Stimulated activated naive B cell treated with anti-CD40 and anti-IgM and Interleukin-4, amounts not matched to agents 10 μg/mL and 1 μg/mL and 100 μg/mL, for 72 hours (primary cell): Measurements from ENCODE around the gene CD55.
A peak's percentile ranks its signal among the peaks of the same experiment; 100 is the strongest.

ENCODE experiments used
- ATAC-seq, 2 donors: fragments of 150-1000 bp; cut with Tn5 transposase; replicated peaks; 2 replicates each; pipeline ENCODE4 v1.10.0; 2021; ENCODE audit warnings: moderate library complexity in 1 of 2
- DNase-seq: peaks from one replicate; pipeline ENCODE4 v3.0.0; 2021
- H3K27ac Mint-ChIP-seq: one replicate; pipeline ENCODE4 v1.8.0; 2022; ENCODE audit warnings: mild to moderate bottlenecking, mixed read lengths
- H3K27me3 Mint-ChIP-seq, 2 donors: one replicate each; pipeline ENCODE4 v1.8.0; 2022; ENCODE audit warnings: mixed read lengths in 2 of 2
- H3K36me3 Mint-ChIP-seq, 2 donors: one replicate each; pipeline ENCODE4 v1.8.0; 2022; ENCODE audit warnings: mixed read lengths in 2 of 2, mild to moderate bottlenecking in 1 of 2
- H3K4me1 Mint-ChIP-seq, 2 donors: one replicate each; pipeline ENCODE4 v1.8.0; 2022; ENCODE audit warnings: mixed read lengths in 2 of 2, mild to moderate bottlenecking in 1 of 2
- H3K4me3 Mint-ChIP-seq, 2 donors: one replicate each; pipeline ENCODE4 v1.8.0; 2022; ENCODE audit warnings: mild to moderate bottlenecking in 2 of 2, mixed read lengths in 2 of 2, moderate library complexity in 1 of 2
- H3K9me3 Mint-ChIP-seq, 2 donors: one replicate each; pipeline ENCODE4 v1.8.0; 2022; ENCODE audit warnings: mixed read lengths in 2 of 2, mild to moderate bottlenecking in 1 of 2

Gene CD55

GRCh38 chr1:207345644-207346477 is 24.4 kb downstream of the CD55 start:
- H3K36me3 Mint-ChIP-seq: peaks cover 81 to 94% of the 10 kb centered on the region in 2 donors
- DNase-seq: no peak
- peaks cover 13 to 16% of the 10 kb centered on the region in 2 donors for H3K9me3 Mint-ChIP-seq
- H3K4me3 Mint-ChIP-seq: no peak overlapping the region
- ATAC-seq: no peak
- H3K27ac Mint-ChIP-seq: peak overlapping the region; percentile 75
- H3K4me1 Mint-ChIP-seq: peaks cover 62 to 88% of the 10 kb centered on the region in 2 donors
- no peaks in the 10 kb centered on the region for H3K27me3 Mint-ChIP-seq

- Mint-ChIP-seq H3K27me3 (no peaks in the 10 kb centered on the region), H3K4me3 (no peak overlapping the region), H3K9me3 (peaks cover 13 to 19% of the 10 kb centered on the region in 2 donors), H3K36me3 (peaks cover 80 to 92% of the 10 kb centered on the region in 2 donors), H3K27ac (no peak overlapping the region), H3K4me1 (peaks cover 61 to 87% of the 10 kb centered on the region in 2 donors)
- ATAC-seq (no peak), DNase-seq (no peak)
These were observed 25.0 kb downstream of the CD55 start for GRCh38 chr1:207346513-207346912.

DNA sequence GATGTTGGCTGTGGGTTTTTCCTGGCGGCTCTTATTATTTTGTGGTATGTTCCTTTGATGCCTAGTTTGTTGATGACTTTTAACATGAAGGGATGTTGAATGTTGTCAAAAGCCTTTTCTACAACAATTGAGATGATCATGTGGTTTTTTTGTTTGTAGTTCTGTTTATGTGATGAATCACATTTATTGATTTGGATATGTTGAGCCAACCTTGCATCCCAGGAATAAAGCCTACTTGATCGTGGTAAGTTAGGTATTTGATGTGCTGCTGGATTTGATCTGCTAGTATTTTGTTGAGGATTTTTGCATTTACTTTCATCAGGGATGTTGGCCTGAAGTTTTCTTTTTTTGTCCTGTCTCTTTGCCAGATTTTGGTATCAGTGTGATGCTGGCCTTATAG is 28.5 kb downstream of the CD55 start:
- no peaks in the 10 kb centered on the region for H3K27me3 Mint-ChIP-seq

GRCh38 chr1:207352554-207352953 is 31.1 kb downstream of the CD55 start:
- Mint-ChIP-seq H3K9me3 (peaks cover 13 to 19% of the 10 kb centered on the region in 2 donors), H3K36me3 (peaks cover 39 to 44% of the 10 kb centered on the region in 2 donors), H3K4me3 (no peak overlapping the region), H3K4me1 (peaks cover 29 to 52% of the 10 kb centered on the region in 2 donors), H3K27ac (no peak overlapping the region), H3K27me3 (no peaks in the 10 kb centered on the region)
- no peak for DNase-seq
- no peak for ATAC-seq

More for the DNA sequence above, 28.5 kb downstream of the CD55 start:
- ATAC-seq: no peak
- H3K9me3 Mint-ChIP-seq: peaks cover 13 to 19% of the 10 kb centered on the region in 2 donors
- H3K27ac Mint-ChIP-seq: peak overlapping the region; percentile 63
- peaks cover 58 to 64% of the 10 kb centered on the region in 2 donors for H3K36me3 Mint-ChIP-seq
- peaks cover 43 to 65% of the 10 kb centered on the region in 2 donors for H3K4me1 Mint-ChIP-seq
- no peak overlapping the region for H3K4me3 Mint-ChIP-seq
- DNase-seq: no peak

DNA sequence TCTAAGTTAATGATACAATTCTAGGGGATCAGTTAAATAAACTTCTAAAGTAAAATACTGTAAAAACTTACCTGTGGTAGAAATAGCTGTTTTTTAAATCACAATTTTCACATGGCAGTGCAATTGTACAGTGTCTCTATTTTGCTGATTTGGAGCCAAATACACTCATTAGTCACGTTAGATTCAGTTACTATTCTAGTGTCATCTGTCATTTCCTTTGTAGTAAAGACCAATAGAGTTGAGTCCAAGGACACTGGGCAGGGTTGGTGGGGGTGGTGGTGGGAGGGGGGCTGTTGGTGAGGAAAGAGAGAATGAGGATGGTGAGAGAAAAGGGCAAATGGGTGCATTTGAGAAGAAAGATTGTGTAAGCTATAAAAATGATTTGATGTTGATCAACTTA is 33.6 kb downstream of the CD55 start:
- peaks cover 6 to 10% of the 10 kb centered on the region in 2 donors for H3K9me3 Mint-ChIP-seq
- no peaks in the 10 kb centered on the region for H3K27me3 Mint-ChIP-seq
- DNase-seq (no peak), ATAC-seq (no peak)
- H3K4me1 Mint-ChIP-seq: peaks cover 20 to 39% of the 10 kb centered on the region in 2 donors
- peaks cover 19 to 28% of the 10 kb centered on the region in 2 donors for H3K36me3 Mint-ChIP-seq
- no peak overlapping the region for H3K27ac Mint-ChIP-seq
- peak overlapping the region in 1 of 2 donors; percentile 19 for H3K4me3 Mint-ChIP-seq

- Mint-ChIP-seq H3K4me3 (peak overlapping the region in 1 of 2 donors; percentile 19), H3K9me3 (peaks cover under 1 to 4% of the 10 kb centered on the region in 2 donors), H3K27ac (peak overlapping the region; percentile 44), H3K27me3 (no peaks in the 10 kb centered on the region), H3K36me3 (peaks cover 13 to 22% of the 10 kb centered on the region in 2 donors), H3K4me1 (peaks cover 14 to 33% of the 10 kb centered on the region in 2 donors)
- ATAC-seq (no peak), DNase-seq (no peak)
These were observed 34.2 kb downstream of the CD55 start for GRCh38 chr1:207355513-207356295.

GRCh38 chr1:207361029-207361428 is 39.6 kb downstream of the CD55 start:
- no peaks in the 10 kb centered on the region for H3K27me3 Mint-ChIP-seq
- DNase-seq (no peak), ATAC-seq (no peak)
- peaks cover 4 to 14% of the 10 kb centered on the region in 2 donors for H3K36me3 Mint-ChIP-seq
- H3K4me1 Mint-ChIP-seq: peaks cover 0 to 9% of the 10 kb centered on the region in 2 donors
- no peak overlapping the region for H3K4me3 Mint-ChIP-seq
- no peak overlapping the region for H3K27ac Mint-ChIP-seq
- no peaks in the 10 kb centered on the region for H3K9me3 Mint-ChIP-seq

DNA sequence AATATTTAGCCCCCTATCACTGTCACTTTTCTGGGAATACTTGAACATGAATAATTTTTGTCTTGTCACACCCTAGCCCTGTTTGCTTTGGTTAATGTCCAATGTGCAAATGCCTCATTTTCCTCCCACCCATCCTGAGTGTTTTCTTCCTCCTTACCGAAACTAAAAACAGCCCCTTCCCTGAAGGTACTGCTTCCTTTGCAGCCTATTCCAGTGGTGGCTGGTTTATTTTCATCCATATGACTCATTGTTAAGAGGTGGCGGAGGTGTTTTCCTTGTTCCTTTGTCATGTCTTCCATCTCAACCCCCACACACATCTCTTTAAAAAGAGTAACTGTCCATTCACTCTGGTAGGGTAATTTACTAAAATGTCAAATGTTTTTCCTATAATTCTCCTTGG is 40.4 kb downstream of the CD55 start:
- ATAC-seq (no peak), DNase-seq (no peak)
- no peak overlapping the region for H3K27ac Mint-ChIP-seq
- peaks cover 4 to 11% of the 10 kb centered on the region in 2 donors for H3K36me3 Mint-ChIP-seq
- H3K9me3 Mint-ChIP-seq: no peaks in the 10 kb centered on the region
- no peak overlapping the region for H3K4me3 Mint-ChIP-seq
- peaks cover 0 to 5% of the 10 kb centered on the region in 2 donors for H3K4me1 Mint-ChIP-seq
- no peaks in the 10 kb centered on the region for H3K27me3 Mint-ChIP-seq

GRCh38 chr1:207362962-207363860 is 41.7 kb downstream of the CD55 start:
- DNase-seq (no peak), ATAC-seq (peak; percentile 60 to 79)
- Mint-ChIP-seq H3K36me3 (peaks cover 8 to 14% of the 10 kb centered on the region in 2 donors), H3K9me3 (no peaks in the 10 kb centered on the region), H3K27me3 (no peaks in the 10 kb centered on the region), H3K4me1 (no peaks in the 10 kb centered on the region), H3K27ac (no peak overlapping the region), H3K4me3 (no peak overlapping the region)

- no peak for ATAC-seq
- DNase-seq: no peak
- Mint-ChIP-seq H3K4me3 (no peak overlapping the region), H3K4me1 (no peaks in the 10 kb centered on the region), H3K36me3 (peaks cover 10 to 17% of the 10 kb centered on the region in 2 donors), H3K27ac (no peak overlapping the region), H3K9me3 (no peaks in the 10 kb centered on the region), H3K27me3 (no peaks in the 10 kb centered on the region)
These were observed 42.4 kb downstream of the CD55 start for GRCh38 chr1:207363871-207364270.

- Mint-ChIP-seq H3K9me3 (no peaks in the 10 kb centered on the region), H3K27ac (no peak overlapping the region), H3K4me3 (no peak overlapping the region), H3K4me1 (no peaks in the 10 kb centered on the region), H3K27me3 (no peaks in the 10 kb centered on the region), H3K36me3 (peaks cover 10 to 18% of the 10 kb centered on the region in 2 donors)
- no peak for DNase-seq
- ATAC-seq: no peak
These were observed 43.1 kb downstream of the CD55 start for GRCh38 chr1:207364614-207365013.

GRCh38 chr1:207365063-207365462 is 43.6 kb downstream of the CD55 start:
- H3K27me3 Mint-ChIP-seq: no peaks in the 10 kb centered on the region
- peaks cover 13 to 15% of the 10 kb centered on the region in 2 donors for H3K36me3 Mint-ChIP-seq
- no peaks in the 10 kb centered on the region for H3K9me3 Mint-ChIP-seq
- no peak for ATAC-seq
- H3K4me1 Mint-ChIP-seq: no peaks in the 10 kb centered on the region
- no peak overlapping the region for H3K27ac Mint-ChIP-seq
- H3K4me3 Mint-ChIP-seq: no peak overlapping the region
- DNase-seq: no peak

- peaks cover 0 to 1% of the 10 kb centered on the region in 2 donors for H3K9me3 Mint-ChIP-seq
- no peak overlapping the region for H3K4me3 Mint-ChIP-seq
- H3K4me1 Mint-ChIP-seq: no peaks in the 10 kb centered on the region
- DNase-seq (no peak), ATAC-seq (no peak)
- peaks cover 21 to 23% of the 10 kb centered on the region in 2 donors for H3K36me3 Mint-ChIP-seq
- no peaks in the 10 kb centered on the region for H3K27me3 Mint-ChIP-seq
- no peak overlapping the region for H3K27ac Mint-ChIP-seq
These were observed 44.5 kb downstream of the CD55 start for GRCh38 chr1:207366022-207366421.

DNA sequence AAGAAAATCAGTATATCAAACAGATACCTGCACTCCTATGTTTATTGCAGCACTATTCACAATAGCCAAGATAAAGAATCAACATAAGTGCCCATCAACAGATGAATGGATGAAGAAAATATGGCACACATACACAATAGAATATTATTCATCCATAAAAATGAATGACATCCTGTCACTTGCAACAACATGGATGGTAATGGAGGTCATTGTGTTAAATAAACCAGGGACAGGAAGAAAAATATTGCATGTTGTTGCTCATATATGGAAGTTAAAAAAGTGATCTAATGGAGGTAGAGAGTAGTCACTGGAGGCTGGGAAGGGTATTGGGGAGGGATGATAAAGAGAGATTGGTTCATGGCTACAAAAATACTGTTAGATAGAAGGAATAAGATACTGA is 67.2 kb downstream of the CD55 start:
- no peaks in the 10 kb centered on the region for H3K27me3 Mint-ChIP-seq
- H3K27ac Mint-ChIP-seq: no peak overlapping the region
- no peak for DNase-seq
- H3K4me1 Mint-ChIP-seq: peaks cover 0 to 3% of the 10 kb centered on the region in 2 donors
- no peak for ATAC-seq
- H3K9me3 Mint-ChIP-seq: peaks cover 4 to 8% of the 10 kb centered on the region in 2 donors
- no peak overlapping the region for H3K4me3 Mint-ChIP-seq
- peaks cover 5 to 6% of the 10 kb centered on the region in 2 donors for H3K36me3 Mint-ChIP-seq
